GM21619 (cell line): ENCODE data around the gene ADH1C.

ENCODE experiments used
- ATAC-seq: cut with Tn5 transposase; IDR thresholded peaks from one replicate; pipeline ENCODE4 v1.9.1; 2021; ENCODE audit not compliant: unreplicated experiment

Gene ADH1C

GRCh38 chr4:99305638-99306400, 46.7 kb downstream of the ADH1C start:
- no peak for ATAC-seq

- ATAC-seq = no peak
Observed at GRCh38 chr4:99301376-99302164, 51.0 kb downstream of the ADH1C start.

GRCh38 chr4:99300934-99301333, 51.6 kb downstream of the ADH1C start:
- ATAC-seq = no peak

GRCh38 chr4:99293357-99293756, 59.2 kb downstream of the ADH1C start:
- ATAC-seq = no peak

GRCh38 chr4:99290848-99291786, 61.4 kb downstream of the ADH1C start, which contains the start of gene ADH1A:
Gene ADH1A, minus strand, starts transcription at chr4:99290985. Its CDS starts 71 bp downstream, at chr4:99290914.
- ATAC-seq = no peak
